Measurements from ENCODE around the gene C2CD3. TPM values are rescaled to one million over a fixed set of nuclear protein-coding genes. Genes with fewer than 3 reads are reported as not detected.

The C2CD3 gene
- total RNA-seq, 4 donors from 2014 or later = 17.5 to 34.0 (median 19.0) TPM

DNA sequence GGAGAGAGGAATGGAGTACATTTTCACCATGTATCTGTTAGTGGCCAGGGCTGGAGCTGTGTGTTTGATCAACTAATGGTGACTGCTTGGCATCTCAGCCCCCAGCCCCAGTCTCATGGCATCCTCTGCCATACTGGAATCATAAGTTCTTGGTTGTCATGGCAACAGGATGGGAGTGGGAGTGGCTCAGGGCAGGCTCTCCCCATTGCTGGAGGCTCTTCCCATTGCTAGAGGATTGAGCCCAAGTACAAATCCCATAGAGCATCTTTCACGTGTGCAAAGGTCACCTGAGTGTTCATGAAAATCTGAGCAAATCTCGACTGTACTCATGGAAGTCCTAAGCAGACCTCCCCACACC is 205.1 kb downstream of the C2CD3 start:
- ATAC-seq (ENCODE audit: low FRiP score) (no peak), DNase-seq (ENCODE audit: low spot score) (no peak)
- no peak for TF ChIP-seq CTCF (IDR thresholded peaks at IDR 0.05)

DNA sequence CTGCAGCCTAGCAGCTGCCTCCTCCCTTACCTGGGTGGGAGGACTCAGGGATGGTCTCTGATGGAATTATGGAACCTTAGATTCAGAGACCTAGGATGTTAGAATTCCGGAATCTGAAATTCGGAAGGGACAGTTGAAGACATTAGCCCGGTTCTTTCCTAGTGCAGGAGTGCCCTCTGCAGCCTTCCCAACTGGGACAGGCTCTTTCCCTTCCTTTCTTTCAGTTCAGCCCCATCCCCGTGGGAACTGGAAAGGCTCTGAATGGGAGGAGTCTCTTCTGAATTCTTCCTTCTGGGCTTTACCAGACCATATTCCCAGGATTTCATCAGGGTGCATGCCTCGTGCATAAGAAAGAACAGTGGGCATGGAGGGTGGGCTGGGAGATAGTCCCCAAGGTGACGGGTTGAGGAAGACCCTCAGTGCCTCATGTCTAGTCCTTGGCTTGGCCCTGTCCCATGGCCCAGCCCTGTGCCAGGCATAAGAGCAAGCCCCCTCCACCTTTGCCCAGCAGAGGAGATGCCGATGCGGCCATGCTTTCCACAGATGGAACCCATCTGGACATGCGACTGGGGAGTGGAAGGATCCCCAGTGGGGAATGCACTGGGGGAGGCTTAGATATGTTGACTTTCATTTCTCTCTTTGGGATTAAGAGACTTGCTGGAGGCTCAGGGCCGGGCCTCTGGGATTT is 205.6 kb downstream of the C2CD3 start:
- no peak for ATAC-seq (ENCODE audit: low FRiP score)
- no peak for TF ChIP-seq CTCF (IDR thresholded peaks at IDR 0.05)
- DNase-seq (ENCODE audit: low spot score) = no peak

GRCh38 chr11:73963861-73964260 is 206.9 kb downstream of the C2CD3 start:
- no peak for DNase-seq (ENCODE audit: low spot score)
- ATAC-seq (ENCODE audit: low FRiP score) = no peak
- no peak for TF ChIP-seq CTCF (IDR thresholded peaks at IDR 0.05)

Small RNA genes lying within 50 kb of the gene (small RNA-seq; reads per million reads assigned to genes)
- not detected for gene AP002392.1

Other genes starting within 250 kb of the C2CD3 start
- not detected for gene DNAJB13, start 220.0 kb downstream of the C2CD3 start, total RNA-seq
- 100 to 1,000 TPM in 3 of 4 donors, 10 to 100 TPM in 1; 58.9 to 163 (median 131) TPM for gene UCP2, start 188.2 kb downstream of the C2CD3 start, total RNA-seq
- gene UCP3, start 161.9 kb downstream of the C2CD3 start, total RNA-seq = 1 to 10 TPM in 2 of 4 donors, under 1 TPM in 2; 0.74 to 2.8 (median 1.2) TPM
- 10 to 100 TPM; 23.2 to 25.0 (median 23.8) TPM for gene PPME1, start 287 bp upstream of the C2CD3 start, total RNA-seq
- 1 to 10 TPM in 2 of 4 donors, under 1 TPM in 2; 0.50 to 4.4 (median 1.6) TPM for gene P4HA3, start 140.6 kb upstream of the C2CD3 start, total RNA-seq
- 1 to 10 TPM; 2.7 to 4.5 (median 3.1) TPM for gene PGM2L1, start 227.4 kb upstream of the C2CD3 start, total RNA-seq